IPS-11a (cell line): ENCODE measurements around the gene TRIM24.
"Not testable (repeated sequence)": the region's sequence is repeated elsewhere in the genome, so short reads cannot be mapped to it uniquely, and the experiment has no call there.

ENCODE experiments used
- H3K4me3 ChIP-seq: one replicate; pipeline ENCODE4 v1.5.1; 2013; ENCODE audit warnings: low read depth, low read length, control low read depth

Gene TRIM24

DNA sequence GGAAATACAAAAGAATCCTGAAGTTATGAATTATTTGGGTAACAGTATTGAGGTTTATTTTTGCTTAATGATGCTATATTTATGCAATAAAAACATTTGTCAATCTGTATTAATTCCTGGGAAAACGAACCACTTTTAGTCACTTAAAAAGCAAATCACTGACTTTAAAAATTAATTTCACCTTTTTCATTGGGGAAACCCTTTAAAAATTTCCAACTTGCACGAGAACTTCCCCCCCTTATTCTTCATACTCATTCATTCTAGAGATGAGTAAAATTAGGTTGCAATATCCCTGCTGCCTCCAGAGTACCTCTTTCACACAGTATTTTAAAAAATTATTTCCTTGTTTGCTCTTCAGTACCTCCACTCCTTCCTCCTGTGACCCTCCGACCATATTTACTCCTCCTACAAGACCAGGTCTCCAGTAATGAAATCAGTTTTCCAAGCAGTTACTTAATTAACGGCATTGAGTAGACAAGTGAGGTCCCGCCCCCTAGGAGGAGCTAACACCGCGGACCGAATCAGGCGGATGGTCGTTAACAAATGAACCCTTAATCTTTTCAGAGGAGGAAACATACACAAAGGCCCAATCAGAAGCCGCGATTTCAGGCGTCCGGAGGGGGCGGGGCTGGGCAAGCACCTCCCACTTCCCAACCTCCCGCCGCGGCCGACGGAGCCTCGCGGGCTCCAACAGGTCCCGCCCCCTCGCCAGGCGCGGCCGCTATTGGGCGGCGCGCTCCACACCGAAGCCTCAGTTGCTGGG, 465 bp upstream of the TRIM24 start:
- peak overlapping the region; percentile 78 for H3K4me3 ChIP-seq

GRCh38 chr7:138460649-138461607, 869 bp downstream of the TRIM24 start:
- peak overlapping the region; percentile 95 for H3K4me3 ChIP-seq

- H3K4me3 ChIP-seq: not testable (repeated sequence)
Measured at GRCh38 chr7:138463291-138463618, 3.2 kb downstream of the TRIM24 start.

DNA sequence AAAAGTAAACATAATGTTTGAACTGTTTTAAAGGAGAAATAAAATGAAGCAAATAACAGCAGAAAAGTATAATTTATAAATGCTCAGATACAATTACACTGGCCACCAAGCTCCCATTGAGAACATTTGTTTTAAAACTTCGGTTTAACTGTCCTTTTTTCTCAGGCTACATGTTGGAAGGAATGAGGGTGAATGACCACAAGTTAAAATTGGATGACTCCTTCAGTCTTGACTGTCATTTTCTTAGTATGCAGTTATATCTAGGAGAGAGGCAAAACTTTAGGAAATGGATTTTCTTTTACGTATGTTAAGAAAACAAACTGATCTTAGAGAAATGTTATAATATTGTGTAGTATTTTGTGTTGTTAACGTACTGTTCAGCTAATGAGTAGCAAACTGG, 5.0 kb downstream of the TRIM24 start:
- H3K4me3 ChIP-seq: no peak overlapping the region

DNA sequence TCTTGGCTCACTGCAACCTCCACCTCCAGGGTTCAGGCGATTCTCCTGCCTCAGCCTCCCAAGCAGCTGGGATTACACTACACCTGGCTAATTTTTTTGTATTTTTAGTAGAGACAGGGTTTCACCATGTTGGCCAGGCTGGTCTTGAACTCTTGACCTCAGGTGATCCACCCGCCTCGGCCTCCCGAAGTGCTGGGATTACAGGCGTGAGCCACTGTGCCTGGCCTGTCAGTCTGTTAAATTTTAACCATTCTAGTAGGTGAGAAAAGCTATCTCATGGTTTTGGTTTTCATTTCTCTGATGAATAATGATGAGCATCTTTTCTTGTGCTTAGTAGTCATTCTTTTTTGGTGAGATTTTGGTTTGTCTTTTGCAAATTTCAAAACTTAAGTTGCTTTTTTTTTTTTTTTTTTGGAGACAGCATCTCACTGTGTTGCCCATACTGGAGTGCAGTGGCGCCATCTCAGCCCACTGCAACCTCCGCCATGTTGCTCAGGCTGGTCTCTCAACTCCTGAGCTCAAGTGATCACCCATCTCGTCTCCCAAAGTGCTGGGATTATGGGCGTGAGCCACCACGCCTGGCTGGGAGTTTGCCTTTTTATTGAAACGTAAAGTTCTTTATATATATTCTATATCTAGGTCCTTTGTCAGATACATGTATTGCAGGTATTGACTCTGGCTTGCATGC, 6.2 kb downstream of the TRIM24 start:
- H3K4me3 ChIP-seq: not testable (repeated sequence)

- no peak overlapping the region for H3K4me3 ChIP-seq
Measured at GRCh38 chr7:138468244-138469123, 8.4 kb downstream of the TRIM24 start.

- H3K4me3 ChIP-seq: no peak overlapping the region
Measured at GRCh38 chr7:138470391-138471157, 10.5 kb downstream of the TRIM24 start.

- no peak overlapping the region for H3K4me3 ChIP-seq
Measured at GRCh38 chr7:138472292-138473079, 12.4 kb downstream of the TRIM24 start.

GRCh38 chr7:138475377-138475776, 15.3 kb downstream of the TRIM24 start:
- H3K4me3 ChIP-seq: no peak overlapping the region

- H3K4me3 ChIP-seq: no peak overlapping the region
Measured at GRCh38 chr7:138477081-138477578, 17.1 kb downstream of the TRIM24 start.

GRCh38 chr7:138477581-138477980, 17.5 kb downstream of the TRIM24 start:
- no peak overlapping the region for H3K4me3 ChIP-seq

DNA sequence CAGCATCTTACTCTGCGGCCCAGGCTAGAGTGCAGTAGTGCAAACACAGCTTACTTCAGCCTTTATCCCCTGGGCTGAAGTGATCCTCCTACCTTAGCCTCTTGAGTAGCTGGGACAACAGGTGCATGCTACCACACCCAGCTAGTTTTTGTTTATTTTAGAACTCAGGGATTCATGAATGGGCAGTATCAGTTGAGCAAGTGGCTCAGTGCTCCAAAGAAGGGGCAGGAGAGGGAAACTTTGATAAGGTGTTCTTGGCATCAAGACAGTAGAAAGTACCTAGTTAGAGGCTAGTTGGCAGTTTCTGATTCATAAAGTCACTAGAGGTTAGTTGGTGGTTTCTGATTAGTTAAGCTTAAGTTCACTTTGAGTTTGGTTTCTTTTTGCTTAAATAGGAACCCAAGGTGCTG, 18.4 kb downstream of the TRIM24 start:
- no peak overlapping the region for H3K4me3 ChIP-seq

- no peak overlapping the region for H3K4me3 ChIP-seq
Measured at GRCh38 chr7:138480527-138480926, 20.5 kb downstream of the TRIM24 start.

DNA sequence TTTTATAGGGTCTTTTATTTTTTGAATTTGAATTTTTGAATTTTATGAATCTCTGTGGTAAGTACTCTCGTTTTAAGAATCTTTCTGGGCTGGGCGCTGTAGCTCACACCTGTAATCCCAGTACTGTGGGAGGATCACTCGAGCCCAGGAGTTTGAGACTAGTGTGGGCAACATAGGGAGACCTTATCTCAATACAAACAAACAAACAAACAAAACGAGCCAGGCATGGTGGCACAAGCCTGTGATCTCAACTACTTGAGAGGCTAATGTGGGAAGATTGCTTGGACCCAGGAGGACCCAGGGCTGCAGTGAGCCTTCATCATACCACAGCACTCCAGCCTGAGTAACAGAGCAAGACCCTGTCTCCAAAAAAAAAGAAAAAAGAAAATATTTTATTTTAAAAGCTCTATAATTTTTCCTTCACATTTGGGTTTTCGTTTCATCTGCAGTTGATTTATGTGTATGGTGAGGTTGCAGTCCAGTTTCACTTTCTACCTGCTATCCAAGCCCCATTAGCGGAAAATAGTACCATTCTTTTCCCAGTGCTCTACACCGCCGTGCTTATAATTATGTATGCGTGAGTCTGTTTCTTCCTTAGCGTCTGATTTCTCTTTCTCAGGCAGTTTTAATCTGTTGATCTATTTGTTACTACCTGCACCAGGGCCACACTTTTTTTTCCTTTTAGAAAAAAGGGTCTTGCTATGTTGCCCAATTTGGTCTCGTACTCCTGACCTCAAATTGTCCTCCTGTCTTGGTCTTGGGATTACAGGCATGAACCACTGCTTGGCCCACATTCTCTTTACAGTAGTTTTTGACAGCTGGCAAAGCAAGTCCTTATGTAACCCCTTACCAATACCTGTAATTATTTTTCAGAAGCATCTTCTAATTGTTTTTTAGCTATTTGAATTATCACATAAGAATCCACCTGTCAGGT, 21.7 kb downstream of the TRIM24 start:
- no peak overlapping the region for H3K4me3 ChIP-seq

DNA sequence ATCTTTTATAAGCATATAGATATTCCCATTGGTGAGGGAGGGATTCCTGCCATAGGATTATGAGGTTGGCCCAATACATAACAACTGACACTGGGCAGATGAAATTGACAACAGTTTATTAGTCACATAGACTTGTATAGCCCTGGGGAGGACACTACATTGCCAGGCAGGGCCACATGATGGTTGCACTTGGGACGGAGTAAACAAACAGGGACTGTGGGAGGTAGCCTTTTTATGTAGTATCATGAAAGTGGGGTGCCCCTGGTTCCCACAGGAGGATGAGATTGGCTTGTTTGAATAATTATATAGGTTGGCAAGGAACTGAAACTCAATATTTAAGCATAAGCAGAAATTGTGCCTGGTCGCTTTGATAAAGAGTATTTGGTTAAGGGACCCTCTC, 23.5 kb downstream of the TRIM24 start:
- no peak overlapping the region for H3K4me3 ChIP-seq

DNA sequence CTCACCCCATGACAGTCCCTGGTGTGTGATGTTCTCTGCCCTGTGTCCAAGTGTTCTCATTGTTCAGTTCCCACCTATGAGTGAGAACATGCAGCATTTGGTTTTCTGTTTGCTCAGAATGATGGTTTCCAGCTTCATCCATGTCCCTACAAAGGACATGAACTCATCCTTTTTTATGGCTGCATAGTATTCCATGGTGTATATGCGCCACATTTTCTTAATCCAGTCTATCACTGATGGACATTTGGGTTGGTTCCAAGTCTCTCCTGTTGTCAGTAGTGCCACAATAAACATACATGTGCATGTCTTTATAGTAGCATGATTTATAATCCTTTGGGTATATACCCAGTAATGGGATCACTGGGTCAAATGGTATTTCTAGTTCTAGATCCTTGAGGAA, 25.4 kb downstream of the TRIM24 start:
- H3K4me3 ChIP-seq: not testable (repeated sequence)

GRCh38 chr7:138489139-138489538, 29.1 kb downstream of the TRIM24 start:
- H3K4me3 ChIP-seq: not testable (repeated sequence)
